ENCODE results near the gene ZEB2. TPM values are rescaled to one million over a fixed set of nuclear protein-coding genes. Genes with fewer than 3 reads are reported as not detected.

The ZEB2 gene
- total RNA-seq, 1 donor from 2014 or later: 161 TPM

GRCh38 chr2:144528108-144528507, 8.2 kb upstream of the ZEB2 start:
- DNase-seq: no peak

GRCh38 chr2:144526831-144527230, 6.9 kb upstream of the ZEB2 start:
- no peak for DNase-seq

- DNase-seq: peak; percentile 81
Observed at GRCh38 chr2:144524118-144525009, 4.4 kb upstream of the ZEB2 start.

GRCh38 chr2:144523596-144524117, 3.7 kb upstream of the ZEB2 start:
- DNase-seq: peak; percentile 68

GRCh38 chr2:144522897-144523595, 3.1 kb upstream of the ZEB2 start:
- DNase-seq: peak; percentile 69

GRCh38 chr2:144522176-144522896, 2.4 kb upstream of the ZEB2 start:
- no peak for DNase-seq

- no peak for DNase-seq
Observed at GRCh38 chr2:144521686-144522085, 1.8 kb upstream of the ZEB2 start.

GRCh38 chr2:144520756-144521487, 1.0 kb upstream of the ZEB2 start:
- peak; percentile 84 for DNase-seq

- no peak for DNase-seq
Observed at GRCh38 chr2:144519597-144519933, 354 bp downstream of the ZEB2 start.

- peak; percentile 60 for DNase-seq
Observed at GRCh38 chr2:144518748-144519596, 947 bp downstream of the ZEB2 start.

- DNase-seq: peak; percentile 87
Observed at GRCh38 chr2:144517866-144518747, 1.8 kb downstream of the ZEB2 start.

GRCh38 chr2:144516981-144517865, 2.7 kb downstream of the ZEB2 start:
- peak; percentile 74 for DNase-seq

- no peak for DNase-seq
Observed at GRCh38 chr2:144516411-144516980, 3.4 kb downstream of the ZEB2 start.

- DNase-seq: peak; percentile 76
Observed at GRCh38 chr2:144515696-144516410, 4.1 kb downstream of the ZEB2 start.

- DNase-seq: peak; percentile 67
Observed at GRCh38 chr2:144515099-144515695, 4.7 kb downstream of the ZEB2 start.

GRCh38 chr2:144514616-144515091, 5.3 kb downstream of the ZEB2 start:
- peak; percentile 63 for DNase-seq

Measured in tongue (tissue), 2 donors.